Common myeloid progenitor, CD34-positive (primary cell): ENCODE results near the gene SKIC8.
A peak's percentile ranks its signal among the peaks of the same experiment; 100 is the strongest.

Experiments used
- CTCF ChIA-PET: fragments of 350-600 bp; sonication (Branson Sonifier 250); formaldehyde crosslinking; loops from one replicate; lab custom pipeline; 2021; ENCODE audit warnings: antibody characterized with exemption; lab: Charles Lee
- POLR2A ChIA-PET: fragments of 350-600 bp; sonication (Branson Sonifier 250); formaldehyde crosslinking; loops from one replicate; lab custom pipeline; 2021; ENCODE audit warnings: antibody characterized with exemption; lab: Charles Lee
- DNase-seq, 3 donors: peaks; one replicate each; pipeline versions ENCODE4 v3.0.0 to v3.0.0-alpha.2; 2013
- H3K27ac ChIP-seq, 2 experiments: 1 replicate in 1 of 2; 2 replicates in 1 of 2; pipeline ENCODE4 v1.7.0; 2013; ENCODE audit warnings: inconsistent platforms in 2 of 2, low read length in 2 of 2, mild to moderate bottlenecking in 2 of 2, low read depth in 1 of 2, moderate library complexity in 1 of 2; ENCODE audit not compliant: severe bottlenecking in 2 of 2, insufficient read depth in 1 of 2, poor library complexity in 1 of 2
- H3K27me3 ChIP-seq, 5 experiments: replicated peaks in 2 of 5; 1 replicate in 3 of 5; 2 replicates in 2 of 5; pipeline versions ENCODE4 v1.6.1 to v1.7.0; 2013; ENCODE audit warnings: low read length in 4 of 5, mild to moderate bottlenecking in 2 of 5, moderate library complexity in 2 of 5, inconsistent platforms in 1 of 5; ENCODE audit not compliant: insufficient read depth in 5 of 5, control insufficient read depth in 4 of 5
- H3K36me3 ChIP-seq, 4 experiments: 1 replicate in 2 of 4; 2 replicates in 2 of 4; pipeline versions ENCODE4 v1.6.1 to v1.7.0; 2013; ENCODE audit warnings: low read length in 3 of 4, control low read depth in 1 of 4, mild to moderate bottlenecking in 1 of 4; ENCODE audit not compliant: control insufficient read depth in 4 of 4, insufficient read depth in 4 of 4
- H3K4me1 ChIP-seq, 4 experiments: 1 replicate in 3 of 4; 2 replicates in 1 of 4; pipeline versions ENCODE4 v1.6.1 to v1.7.1; 2013; ENCODE audit warnings: low read length in 3 of 4, mild to moderate bottlenecking in 3 of 4, control low read depth in 1 of 4, inconsistent platforms in 1 of 4, moderate library complexity in 1 of 4; ENCODE audit not compliant: control insufficient read depth in 4 of 4, insufficient read depth in 4 of 4; ENCODE audit errors: control extremely low read depth in 1 of 4
- H3K4me3 ChIP-seq, 7 experiments: 1 replicate in 4 of 7; 2 replicates in 3 of 7; pipeline versions ENCODE4 v1.5.1 to v1.7.0; 2013; ENCODE audit warnings: mild to moderate bottlenecking in 7 of 7, low read length in 6 of 7, moderate library complexity in 6 of 7, inconsistent platforms in 2 of 7, low read depth in 2 of 7, control low read depth in 1 of 7; ENCODE audit not compliant: insufficient read depth in 4 of 7, control insufficient read depth in 1 of 7; ENCODE audit errors: extremely low read depth in 1 of 7
- H3K9me3 ChIP-seq, 5 experiments: 1 replicate in 4 of 5; 2 replicates in 1 of 5; pipeline versions ENCODE4 v1.6.1 to v1.7.1; 2013; ENCODE audit warnings: low read length in 4 of 5, mild to moderate bottlenecking in 2 of 5, inconsistent platforms in 1 of 5, low read depth in 1 of 5, moderate library complexity in 1 of 5; ENCODE audit not compliant: control insufficient read depth in 4 of 5, insufficient read depth in 2 of 5; ENCODE audit errors: control extremely low read depth in 1 of 5
- WGBS: methylation state at CpG from one replicate; pipeline ENCODE4 v1.1.5; 2013; ENCODE audit not compliant: insufficient coverage; 5-methylcytosine and 5-hydroxymethylcytosine counted together

SKIC8 gene

GRCh38 chr15:78243491-78243941 is 55.9 kb downstream of the SKIC8 start:
- Histone ChIP-seq H3K9me3 (no peaks in the 10 kb centered on the region), H3K4me1 (peaks cover 0 to 7% (median 0%) of the 10 kb centered on the region in 4 experiments), H3K4me3 (no peak overlapping the region), H3K27ac (no peak overlapping the region), H3K36me3 (no peaks in the 10 kb centered on the region), H3K27me3 (peaks cover 0 to 4% (median 0%) of the 10 kb centered on the region in 5 experiments)
- POLR2A ChIA-PET = interaction anchor here (0.6 kb wide), 1 partner anchor 87 kb away, joined by 5 read pairs; no protein-coding TSS in a partner anchor
- no peak for DNase-seq
- CTCF ChIA-PET = interaction anchor here (0.6 to 8.8 kb wide), 3 partner anchors 48 to 259 kb away, joined by 3 to 165 read pairs (median 14); no protein-coding TSS in a partner anchor
- 84% methylated on average over 6 of the region's 6 CpGs for WGBS

- Histone ChIP-seq H3K9me3 (no peaks in the 10 kb centered on the region), H3K4me3 (no peak overlapping the region), H3K4me1 (peaks cover 0 to 7% (median 0%) of the 10 kb centered on the region in 4 experiments), H3K27me3 (peaks cover 0 to 4% (median 0%) of the 10 kb centered on the region in 5 experiments), H3K36me3 (no peaks in the 10 kb centered on the region), H3K27ac (no peak overlapping the region)
- WGBS = 84% methylated on average over 6 of the region's 6 CpGs
- CTCF ChIA-PET = interaction anchor here (0.9 to 8.8 kb wide), 10 partner anchors 8 to 236 kb away, joined by 3 to 165 read pairs (median 4); partner anchors contain the start of gene CIB2
- no peak for DNase-seq
- POLR2A ChIA-PET = no interaction called here
Observed at GRCh38 chr15:78243058-78243457, 56.4 kb downstream of the SKIC8 start.

DNA sequence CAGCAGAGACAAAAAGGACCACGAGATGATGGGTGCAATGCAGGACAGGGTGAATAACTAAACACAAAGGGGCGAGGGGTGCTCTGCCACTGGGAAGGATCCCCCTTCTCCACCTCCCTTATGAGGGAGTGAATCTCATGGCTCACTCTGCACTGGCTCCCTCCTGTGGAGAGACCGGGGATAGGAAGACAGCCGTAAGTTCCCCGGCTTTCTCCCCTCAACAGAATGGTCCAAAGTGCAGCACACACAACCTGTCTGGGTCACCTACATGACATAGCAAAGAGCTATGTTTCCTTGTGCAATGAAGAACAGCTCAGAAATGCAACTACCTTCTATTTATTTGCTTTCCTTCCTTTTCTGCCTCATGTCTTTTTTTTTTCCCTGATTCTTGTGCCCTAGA is 57.3 kb downstream of the SKIC8 start:
- Histone ChIP-seq H3K27me3 (peaks cover 0 to 4% (median 0%) of the 10 kb centered on the region in 5 experiments), H3K9me3 (no peaks in the 10 kb centered on the region), H3K4me3 (no peak overlapping the region), H3K4me1 (peaks cover 0 to 7% (median 0%) of the 10 kb centered on the region in 4 experiments), H3K36me3 (no peaks in the 10 kb centered on the region), H3K27ac (no peak overlapping the region)
- POLR2A ChIA-PET = no interaction called here
- CTCF ChIA-PET = interaction anchor here (0.9 to 8.8 kb wide), 19 partner anchors 9 to 332 kb away, joined by 3 to 165 read pairs (median 4); partner anchors contain the start of gene CIB2
- WGBS = 84% methylated on average over 4 of the region's 5 CpGs
- DNase-seq = peak in 2 of 3 donors; percentile 36 to 50

DNA sequence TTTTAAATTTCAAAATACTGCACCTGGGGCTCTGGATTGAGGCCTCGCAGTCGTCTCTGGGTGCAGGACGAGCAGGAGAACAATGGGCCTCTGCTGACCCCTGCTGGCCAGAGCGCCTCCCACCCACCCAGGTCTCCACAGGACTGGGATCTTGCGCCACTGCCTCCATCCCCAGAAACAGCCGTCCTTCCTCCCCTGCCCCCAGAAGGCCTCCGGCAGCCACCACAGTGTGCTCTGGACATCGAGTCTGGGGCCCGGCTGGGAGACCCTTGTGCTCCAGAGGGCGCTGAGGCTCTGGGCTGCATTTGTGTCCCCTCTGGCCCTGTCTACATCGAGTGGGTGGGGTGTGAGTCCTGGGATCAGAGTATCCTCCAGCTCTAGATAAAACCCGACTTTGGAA is 58.4 kb downstream of the SKIC8 start:
- H3K9me3 ChIP-seq = no peaks in the 10 kb centered on the region
- ChIA-PET CTCF (interaction anchor here (0.5 to 8.8 kb wide), 32 partner anchors 9 to 1239 kb away, joined by 3 to 165 read pairs (median 4); no protein-coding TSS in a partner anchor), POLR2A (interaction anchor here (0.6 kb wide), 1 partner anchor 67 kb away, joined by 4 read pairs; no protein-coding TSS in a partner anchor)
- H3K4me3 ChIP-seq = no peak overlapping the region
- WGBS = 14% methylated on average over 11 of the region's 12 CpGs
- H3K27me3 ChIP-seq = peaks cover 0 to 4% (median 0%) of the 10 kb centered on the region in 5 experiments
- H3K4me1 ChIP-seq = peaks cover 0 to 7% (median 0%) of the 10 kb centered on the region in 4 experiments
- H3K36me3 ChIP-seq = no peaks in the 10 kb centered on the region
- H3K27ac ChIP-seq = no peak overlapping the region
- peak; percentile 69 to 81 (median 76) for DNase-seq

- ChIA-PET POLR2A (interaction anchor here (0.5 kb wide), 1 partner anchor 290 kb away, joined by 3 read pairs; no protein-coding TSS in a partner anchor), CTCF (interaction anchor here (0.7 to 8.8 kb wide), 32 partner anchors 8 to 359 kb away, joined by 3 to 165 read pairs (median 4); partner anchors contain the start of gene CIB2)
- WGBS = 98% methylated on average over 4 of the region's 5 CpGs
- Histone ChIP-seq H3K4me1 (peaks cover 0 to 10% (median under 1%) of the 10 kb centered on the region in 4 experiments), H3K4me3 (no peak overlapping the region), H3K36me3 (no peaks in the 10 kb centered on the region), H3K27me3 (peaks cover 0 to 4% (median 0%) of the 10 kb centered on the region in 5 experiments), H3K9me3 (no peaks in the 10 kb centered on the region), H3K27ac (no peak overlapping the region)
- DNase-seq = no peak
Observed at GRCh38 chr15:78239811-78240210, 59.6 kb downstream of the SKIC8 start.

DNA sequence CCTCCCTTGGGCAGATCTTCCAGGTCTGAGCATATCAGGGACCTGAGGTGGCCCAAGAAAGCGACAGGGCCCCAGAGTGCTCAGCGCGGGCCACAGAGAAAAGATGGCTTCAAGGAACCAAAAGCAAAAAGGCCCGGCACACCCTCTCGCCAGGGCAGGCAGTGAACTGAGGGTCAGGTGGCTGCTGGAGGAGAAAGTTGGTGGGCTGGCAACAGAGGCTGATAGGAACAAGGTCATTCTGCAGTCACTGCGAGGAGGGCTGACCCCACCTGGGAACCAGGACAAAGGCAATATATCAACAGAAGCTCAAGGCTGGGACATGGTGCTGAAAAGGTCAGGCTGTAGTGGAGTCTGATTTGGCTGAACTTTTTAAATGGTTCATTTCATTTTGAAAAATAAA is 62.3 kb downstream of the SKIC8 start:
- 97% methylated on average over 4 of the region's 6 CpGs for WGBS
- Histone ChIP-seq H3K27ac (no peak overlapping the region), H3K4me3 (no peak overlapping the region), H3K4me1 (peaks cover 0 to 12% (median under 1%) of the 10 kb centered on the region in 4 experiments), H3K36me3 (no peaks in the 10 kb centered on the region), H3K9me3 (no peaks in the 10 kb centered on the region), H3K27me3 (peaks cover 0 to 4% (median 0%) of the 10 kb centered on the region in 5 experiments)
- DNase-seq = no peak
- ChIA-PET CTCF (interaction anchor here (0.7 to 1.3 kb wide), 3 partner anchors 9 to 124 kb away, joined by 3 to 5 read pairs (median 3); no protein-coding TSS in a partner anchor), POLR2A (no interaction called here)

DNA sequence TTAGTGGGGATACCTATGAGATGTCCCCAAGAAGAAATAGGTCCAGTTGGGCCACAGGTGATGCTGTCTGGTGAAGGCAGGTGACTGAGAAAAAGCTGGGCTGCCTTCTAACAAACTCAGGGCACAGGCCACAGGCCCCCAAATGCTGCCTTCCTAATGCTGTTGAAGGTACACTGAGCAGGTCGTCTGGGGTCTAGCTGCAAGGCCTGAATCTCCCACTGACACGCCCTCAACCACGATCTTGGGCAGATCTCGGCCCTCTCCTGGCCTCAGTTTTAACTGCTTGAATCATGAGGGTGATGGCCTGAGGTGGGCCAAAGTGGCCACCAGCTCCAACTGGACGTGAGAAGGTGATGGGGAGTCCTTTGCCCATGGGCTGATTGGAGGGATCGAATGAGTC is 62.9 kb downstream of the SKIC8 start:
- WGBS = 90% methylated on average over 6 of the region's 6 CpGs

More for the DNA sequence above, 62.9 kb downstream of the SKIC8 start:
- Histone ChIP-seq H3K27ac (no peak overlapping the region), H3K36me3 (no peaks in the 10 kb centered on the region), H3K4me3 (no peak overlapping the region), H3K4me1 (peaks cover 0 to 12% (median under 1%) of the 10 kb centered on the region in 4 experiments), H3K9me3 (no peaks in the 10 kb centered on the region), H3K27me3 (no peaks in the 10 kb centered on the region)
- DNase-seq = no peak
- POLR2A ChIA-PET = no interaction called here
- CTCF ChIA-PET = interaction anchor here (0.6 to 1.3 kb wide), 4 partner anchors 8 to 123 kb away, joined by 3 to 5 read pairs (median 3); no protein-coding TSS in a partner anchor
